Uterus (tissue), 2 donors: ENCODE measurements around the gene P2RX2.

ENCODE experiments used
- POLR2A ChIP-seq, 2 donors: fragments of 450-650 bp; IDR thresholded peaks; one replicate each; pipeline ENCODE4 v1.6.1; 2016; ENCODE audit warnings: antibody characterized with exemption in 2 of 2, mild to moderate bottlenecking in 1 of 2, moderate library complexity in 1 of 2
- TF ChIP-seq, protein P1 (sequence below), 4 experiments: fragments of 200-600 bp in 2 of 4; fragments of 450-650 bp in 2 of 4; sonication (generic) in 2 of 4; IDR thresholded peaks; one replicate each; pipeline ENCODE4 v1.5.1; 2016 to 2019; ENCODE audit warnings: antibody characterized with exemption in 4 of 4, mild to moderate bottlenecking in 2 of 4, moderate library complexity in 1 of 4

DNA sequence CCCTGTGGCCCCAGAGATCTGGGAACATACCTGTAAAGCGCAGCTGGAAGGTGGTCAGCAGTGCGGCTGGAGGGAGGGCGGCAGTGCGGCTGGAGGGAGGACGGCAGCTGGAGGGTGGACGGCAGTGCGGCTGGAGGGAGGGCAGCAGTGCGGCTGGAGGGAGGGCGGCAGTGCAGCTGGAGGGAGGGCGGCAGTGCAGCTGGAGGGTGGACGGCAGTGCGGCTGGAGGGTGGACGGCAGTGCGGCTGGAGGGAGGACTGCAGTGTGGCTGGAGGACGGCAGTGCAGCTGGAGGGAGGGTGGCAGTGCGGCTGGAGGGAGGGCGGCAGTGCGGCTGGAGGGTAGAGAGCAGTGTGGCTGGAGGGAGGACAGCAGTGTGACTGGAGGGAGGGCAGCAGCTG is 31.6 kb upstream of the P2RX2 start:
- TF ChIP-seq, protein P1, sequence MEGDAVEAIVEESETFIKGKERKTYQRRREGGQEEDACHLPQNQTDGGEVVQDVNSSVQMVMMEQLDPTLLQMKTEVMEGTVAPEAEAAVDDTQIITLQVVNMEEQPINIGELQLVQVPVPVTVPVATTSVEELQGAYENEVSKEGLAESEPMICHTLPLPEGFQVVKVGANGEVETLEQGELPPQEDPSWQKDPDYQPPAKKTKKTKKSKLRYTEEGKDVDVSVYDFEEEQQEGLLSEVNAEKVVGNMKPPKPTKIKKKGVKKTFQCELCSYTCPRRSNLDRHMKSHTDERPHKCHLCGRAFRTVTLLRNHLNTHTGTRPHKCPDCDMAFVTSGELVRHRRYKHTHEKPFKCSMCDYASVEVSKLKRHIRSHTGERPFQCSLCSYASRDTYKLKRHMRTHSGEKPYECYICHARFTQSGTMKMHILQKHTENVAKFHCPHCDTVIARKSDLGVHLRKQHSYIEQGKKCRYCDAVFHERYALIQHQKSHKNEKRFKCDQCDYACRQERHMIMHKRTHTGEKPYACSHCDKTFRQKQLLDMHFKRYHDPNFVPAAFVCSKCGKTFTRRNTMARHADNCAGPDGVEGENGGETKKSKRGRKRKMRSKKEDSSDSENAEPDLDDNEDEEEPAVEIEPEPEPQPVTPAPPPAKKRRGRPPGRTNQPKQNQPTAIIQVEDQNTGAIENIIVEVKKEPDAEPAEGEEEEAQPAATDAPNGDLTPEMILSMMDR (IDR thresholded peaks at IDR 0.05) = no peak
- TF ChIP-seq POLR2A (IDR thresholded peaks at IDR 0.05) = no peak
